SK-N-DZ (cell line): ENCODE results near the gene MTARC2.
"Not testable (repeated sequence)": the region's sequence is repeated elsewhere in the genome, so short reads cannot be mapped to it uniquely, and the experiment has no call there.

ENCODE experiments used
- DNase-seq: peaks from one replicate; pipeline ENCODE4 v3.0.0-alpha.2; 2015; ENCODE audit warnings: low spot score

Gene MTARC2

GRCh38 chr1:220732137-220732536 is 16.0 kb upstream of the MTARC2 start:
- no peak for DNase-seq

- DNase-seq, result no peak
Observed at GRCh38 chr1:220732621-220733020, 15.5 kb upstream of the MTARC2 start.

- DNase-seq, result peak; percentile 40
Observed at GRCh38 chr1:220733086-220733601, 15.0 kb upstream of the MTARC2 start.

- no peak for DNase-seq
Observed at GRCh38 chr1:220734571-220735326, 13.4 kb upstream of the MTARC2 start.

- not testable (repeated sequence) for DNase-seq
Observed at GRCh38 chr1:220736283-220736682, 11.8 kb upstream of the MTARC2 start.

- no peak for DNase-seq
Observed at GRCh38 chr1:220741349-220741748, 6.8 kb upstream of the MTARC2 start.

- DNase-seq, result no peak
Observed at GRCh38 chr1:220741825-220742224, 6.3 kb upstream of the MTARC2 start.

GRCh38 chr1:220742520-220742919 is 5.6 kb upstream of the MTARC2 start:
- DNase-seq, result no peak

- DNase-seq, result no peak
Observed at GRCh38 chr1:220746851-220747250, 1.3 kb upstream of the MTARC2 start.

GRCh38 chr1:220747437-220748088 is 559 bp upstream of the MTARC2 start:
- no peak for DNase-seq

- DNase-seq, result no peak
Observed at GRCh38 chr1:220748936-220749335, 814 bp downstream of the MTARC2 start.

GRCh38 chr1:220750131-220750515 is 2.0 kb downstream of the MTARC2 start:
- DNase-seq, result no peak

- no peak for DNase-seq
Observed at GRCh38 chr1:220751111-220751510, 3.0 kb downstream of the MTARC2 start.

GRCh38 chr1:220754212-220754917 is 6.2 kb downstream of the MTARC2 start:
- no peak for DNase-seq

GRCh38 chr1:220754918-220755295 is 6.8 kb downstream of the MTARC2 start:
- no peak for DNase-seq

- no peak for DNase-seq
Observed at GRCh38 chr1:220755309-220755708, 7.2 kb downstream of the MTARC2 start.

- DNase-seq, result no peak
Observed at GRCh38 chr1:220757441-220757840, 9.3 kb downstream of the MTARC2 start.

- no peak for DNase-seq
Observed at GRCh38 chr1:220759147-220759546, 11.0 kb downstream of the MTARC2 start.

GRCh38 chr1:220761688-220762427 is 13.7 kb downstream of the MTARC2 start:
- no peak for DNase-seq

- DNase-seq, result peak; percentile 57
Observed at GRCh38 chr1:220764757-220765156, 16.6 kb downstream of the MTARC2 start.

GRCh38 chr1:220767312-220768125 is 19.4 kb downstream of the MTARC2 start:
- DNase-seq, result no peak
